GM21576 (cell line): Measurements from ENCODE around the gene CCDC171.
A peak's percentile ranks its signal among the peaks of the same experiment; 100 is the strongest.
"Not testable (repeated sequence)": the region's sequence is repeated elsewhere in the genome, so short reads cannot be mapped to it uniquely, and the experiment has no call there.

Source experiments
- ATAC-seq: cut with Tn5 transposase; IDR thresholded peaks from one replicate; pipeline ENCODE4 v1.9.1; 2021; ENCODE audit warnings: mild to moderate bottlenecking, moderate library complexity; ENCODE audit not compliant: unreplicated experiment

CCDC171 gene

DNA sequence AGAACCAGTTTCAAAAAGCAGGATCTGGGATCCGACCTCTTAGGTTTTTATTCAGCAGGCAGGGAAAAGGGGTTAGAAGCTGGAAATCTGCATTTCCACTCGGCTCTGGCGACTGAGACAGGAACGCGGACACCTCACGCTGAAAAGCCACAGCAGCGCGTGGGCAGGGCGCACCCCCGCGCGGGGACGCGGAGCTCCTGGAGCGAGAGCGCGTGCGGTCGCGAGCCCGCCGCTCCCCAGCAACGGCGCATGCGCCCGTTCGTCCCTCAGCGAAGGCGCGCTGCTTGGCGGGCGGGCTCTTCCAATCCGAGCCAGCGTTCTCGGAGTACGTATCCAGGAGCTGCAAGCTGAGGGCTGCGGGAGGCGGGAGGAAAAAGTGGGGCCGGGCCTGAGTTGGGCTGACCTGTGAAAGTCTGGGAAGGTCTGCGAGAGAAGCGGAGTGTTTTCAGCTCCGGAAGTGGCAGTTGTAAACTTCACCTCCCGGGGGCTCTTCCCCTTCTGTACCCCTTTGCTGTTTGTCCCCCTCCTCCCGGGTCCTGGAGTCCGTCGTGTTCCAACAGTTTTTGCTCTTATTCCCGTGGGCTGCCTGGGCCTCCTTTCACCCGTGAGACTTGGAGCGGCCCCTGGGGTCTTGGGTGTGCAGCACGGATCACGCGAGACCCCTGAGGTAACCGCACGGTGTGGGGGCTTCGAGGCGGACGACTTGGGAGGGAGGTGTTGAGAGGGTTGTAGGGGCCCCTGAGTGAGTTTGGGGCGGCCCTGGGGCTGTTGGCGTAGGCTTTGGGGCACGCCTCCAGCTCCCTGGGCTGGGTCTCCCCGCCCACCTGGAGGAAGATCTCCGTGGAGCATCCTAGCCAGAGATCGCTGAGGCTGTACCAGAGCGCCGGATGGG, at the start of gene CCDC171:
Gene CCDC171 (plus strand): TSS at position 408 of the 892 bp plus-strand sequence. CDS start 11,046 bp downstream, outside the sequence.
- ATAC-seq = peak; percentile 82

DNA sequence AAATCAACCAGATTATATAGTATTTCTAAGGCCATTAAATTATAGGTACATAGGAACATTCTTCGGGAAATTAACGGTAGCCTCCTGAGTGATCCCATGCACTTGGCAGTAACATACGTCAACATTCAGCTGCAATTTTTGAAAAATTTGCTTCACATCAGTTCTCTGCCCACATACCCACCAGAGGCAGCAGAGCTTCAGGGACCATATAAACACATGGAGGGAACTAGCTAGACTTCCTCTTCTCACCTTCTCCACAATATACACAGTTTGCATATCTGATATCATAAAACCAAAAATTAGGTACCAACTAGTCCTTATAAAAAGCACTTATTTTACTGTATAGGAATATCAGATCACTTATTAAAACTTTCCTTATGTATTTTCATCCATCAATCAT, 46.9 kb upstream of the CCDC171 start:
- no peak for ATAC-seq

GRCh38 chr9:15509931-15510788, 42.7 kb upstream of the CCDC171 start:
- ATAC-seq = peak; percentile 28

GRCh38 chr9:15510789-15511575, 41.9 kb upstream of the CCDC171 start, which contains the start of gene PSIP1:
Gene PSIP1, minus strand, starts transcription at chr9:15510970. Its CDS starts 782 bp downstream, at chr9:15510188.
- ATAC-seq = peak; percentile 81

- no peak for ATAC-seq
These were observed 40.6 kb upstream of the CCDC171 start for GRCh38 chr9:15512204-15512603.

GRCh38 chr9:15512889-15513288, 40.0 kb upstream of the CCDC171 start:
- ATAC-seq = no peak

DNA sequence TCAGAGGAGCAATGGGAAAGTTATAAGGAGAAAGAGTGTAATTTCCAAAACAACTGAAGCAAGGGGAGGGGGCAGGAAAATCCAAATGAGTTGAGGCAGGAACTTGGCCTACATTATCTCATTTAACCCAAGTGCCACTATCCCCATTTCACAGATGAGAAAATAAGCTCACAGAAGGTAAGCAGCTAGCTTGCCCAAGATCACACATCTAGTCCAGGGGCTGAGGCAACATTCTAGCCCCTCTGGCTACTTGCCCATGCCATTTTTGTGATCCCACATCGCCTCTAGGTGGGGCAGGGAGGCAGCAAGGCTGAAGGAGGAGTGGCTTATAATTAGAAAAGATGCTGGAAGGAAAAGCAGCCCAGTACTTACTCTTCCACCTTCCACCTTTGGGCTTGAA, 39.5 kb upstream of the CCDC171 start:
- ATAC-seq = no peak

DNA sequence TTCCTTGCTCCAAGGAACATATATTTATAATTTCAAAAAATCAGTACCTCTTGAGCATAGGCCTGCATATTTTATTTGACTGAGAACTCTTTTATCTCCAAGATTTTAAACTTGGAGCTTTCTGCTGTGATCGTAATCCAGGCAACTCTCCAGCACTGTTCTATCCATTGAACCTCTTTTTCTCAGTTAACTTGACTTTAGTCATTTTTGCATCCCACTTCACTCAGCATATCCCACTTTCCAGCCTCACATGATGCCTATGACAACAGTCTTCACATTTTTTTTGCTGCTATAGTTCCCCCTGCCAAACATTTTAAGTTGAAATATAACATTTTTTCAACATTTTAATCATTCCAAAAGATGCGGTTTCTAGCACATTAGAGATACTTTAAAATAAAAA, 33.0 kb upstream of the CCDC171 start:
- ATAC-seq = no peak

DNA sequence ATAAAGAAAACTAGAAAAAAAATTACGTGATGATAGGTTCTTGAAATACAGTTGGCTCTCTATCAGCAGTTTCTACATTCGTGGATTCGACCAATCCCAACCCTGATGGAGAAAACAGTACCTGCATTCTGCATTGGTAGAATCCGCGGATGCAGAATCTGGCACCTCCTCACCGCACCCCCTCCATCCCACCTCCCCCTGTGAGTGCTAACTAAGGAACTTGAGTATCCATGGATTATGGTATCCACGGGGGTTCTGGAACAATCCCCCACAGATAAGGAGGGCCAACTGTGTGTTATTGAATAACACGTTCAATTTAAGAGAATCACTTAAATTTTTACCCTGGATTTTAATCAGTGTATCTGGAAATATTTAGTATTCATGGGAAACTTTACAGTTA, 31.6 kb upstream of the CCDC171 start:
- ATAC-seq = no peak

DNA sequence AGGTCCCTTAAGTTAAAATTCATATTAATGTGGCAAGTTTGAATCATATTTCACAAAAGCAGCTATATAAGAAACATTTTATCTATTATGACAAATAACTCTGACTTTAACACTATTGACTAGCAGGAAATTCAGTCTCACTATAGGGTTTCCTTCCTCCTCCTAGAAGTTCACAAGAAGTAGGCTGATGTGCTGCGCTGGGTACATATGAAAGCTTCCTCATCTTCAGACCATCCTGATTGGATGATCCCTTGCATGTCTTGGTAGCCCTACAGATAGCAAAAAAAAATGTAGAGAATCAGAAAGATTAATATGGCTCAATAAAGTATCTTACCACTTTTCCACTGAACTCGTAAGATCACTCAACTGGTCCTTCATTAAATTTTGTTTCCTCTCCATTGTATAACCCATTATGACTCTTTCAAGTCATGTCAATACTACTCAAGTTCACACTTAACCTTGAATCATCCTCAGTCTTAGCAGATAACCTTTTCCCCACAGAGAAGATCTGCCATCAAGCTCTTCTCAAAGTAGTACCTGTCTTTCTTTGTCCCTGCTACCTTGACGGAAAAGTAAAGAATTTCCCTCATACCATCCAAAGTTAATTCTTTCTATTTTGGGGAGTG, 30.6 kb upstream of the CCDC171 start:
- no peak for ATAC-seq

- ATAC-seq = no peak
These were observed 27.9 kb upstream of the CCDC171 start for GRCh38 chr9:15524845-15525455.

DNA sequence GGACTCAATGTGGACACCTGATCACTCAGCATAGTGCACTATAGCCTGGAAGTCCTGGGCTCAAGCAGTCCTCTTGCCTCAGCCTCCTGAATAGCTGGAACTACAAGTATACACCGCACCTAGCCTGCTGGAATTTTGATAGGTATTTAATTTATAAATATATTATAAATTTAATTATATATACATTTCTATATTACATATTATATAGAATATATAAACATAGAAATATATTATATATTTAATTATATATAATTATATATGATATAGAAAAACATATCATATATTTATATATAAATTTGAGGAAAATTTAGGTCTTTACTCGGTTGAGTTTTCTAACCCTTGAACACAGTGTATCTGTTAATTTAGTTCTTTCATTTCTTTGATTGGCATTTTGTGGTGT, 26.9 kb upstream of the CCDC171 start:
- no peak for ATAC-seq

DNA sequence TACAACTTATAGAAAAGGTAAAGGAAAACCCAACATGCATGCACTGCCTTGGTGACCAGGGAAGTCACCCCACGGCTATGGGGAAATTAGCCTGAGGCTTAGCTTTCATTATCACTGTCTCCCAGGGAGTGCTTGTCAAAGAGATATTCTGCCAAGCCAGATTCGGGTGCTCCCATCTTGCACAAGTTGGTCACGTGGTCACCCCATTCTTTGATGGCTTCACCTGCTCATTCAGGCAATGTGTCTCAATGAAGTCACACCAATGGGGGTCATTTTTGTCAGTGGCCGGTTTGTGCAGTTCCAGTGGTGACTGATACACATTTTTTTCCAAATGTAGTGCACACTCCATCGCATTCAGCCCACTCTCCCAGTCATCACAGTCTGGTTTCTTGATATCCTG, 25.8 kb upstream of the CCDC171 start:
- ATAC-seq = not testable (repeated sequence)

DNA sequence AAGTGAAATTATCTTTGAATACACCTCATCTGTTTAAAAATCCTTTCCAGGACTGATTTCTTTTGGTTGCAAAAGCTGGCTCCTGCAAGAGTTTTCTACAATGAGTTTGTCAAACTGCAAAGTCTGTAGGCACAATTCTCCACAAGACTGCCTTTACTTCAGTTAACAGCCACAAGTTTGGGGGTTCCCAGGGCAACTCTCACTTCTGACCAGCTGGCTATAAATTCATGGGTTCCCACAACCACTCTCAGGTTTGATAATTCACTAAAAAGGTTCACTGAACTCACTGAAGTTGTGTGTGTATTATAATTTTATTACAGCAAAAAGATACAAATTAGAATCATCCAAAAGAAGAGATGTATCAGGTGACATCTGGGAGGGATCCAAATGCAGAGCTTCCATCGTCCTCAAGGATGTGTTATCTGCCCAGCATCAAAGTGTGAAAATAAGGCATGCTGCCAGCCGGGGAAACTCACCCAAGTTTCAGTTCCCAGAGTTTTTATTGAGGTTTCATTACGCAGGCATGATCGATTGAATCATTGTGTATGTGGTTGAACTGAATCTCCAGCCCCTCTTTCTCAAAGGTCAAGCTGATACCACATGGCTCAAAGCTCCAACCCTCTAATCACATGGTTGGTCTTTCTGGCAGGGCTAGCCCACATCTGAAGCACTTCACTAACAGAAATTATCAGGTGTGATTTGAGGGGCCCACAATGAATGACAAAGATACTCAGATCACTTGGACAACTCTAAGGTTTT, 23.1 kb upstream of the CCDC171 start:
- peak; percentile 82 for ATAC-seq

GRCh38 chr9:15531380-15531779, 21.5 kb upstream of the CCDC171 start:
- no peak for ATAC-seq

DNA sequence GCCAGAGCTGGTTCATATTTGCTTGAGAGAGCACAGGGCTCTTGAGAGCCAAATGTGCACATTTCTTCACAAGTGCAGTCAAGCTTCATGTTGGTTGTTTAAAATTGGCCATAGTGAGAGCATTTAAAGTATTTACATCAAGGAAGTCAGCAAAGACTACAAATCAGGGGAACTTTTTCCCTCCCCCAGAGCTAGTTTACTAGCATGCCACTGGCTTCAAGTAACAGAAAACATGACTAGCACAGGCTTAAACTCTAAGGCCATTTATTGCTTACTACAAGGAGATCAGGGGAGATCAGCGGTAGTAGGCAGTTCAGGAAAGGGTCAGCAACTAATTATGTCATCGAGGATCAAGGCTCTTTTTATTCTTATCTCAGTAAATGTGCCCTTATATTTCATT, 11.0 kb upstream of the CCDC171 start:
- ATAC-seq = no peak

GRCh38 chr9:15542624-15543023, 10.2 kb upstream of the CCDC171 start:
- ATAC-seq = no peak

DNA sequence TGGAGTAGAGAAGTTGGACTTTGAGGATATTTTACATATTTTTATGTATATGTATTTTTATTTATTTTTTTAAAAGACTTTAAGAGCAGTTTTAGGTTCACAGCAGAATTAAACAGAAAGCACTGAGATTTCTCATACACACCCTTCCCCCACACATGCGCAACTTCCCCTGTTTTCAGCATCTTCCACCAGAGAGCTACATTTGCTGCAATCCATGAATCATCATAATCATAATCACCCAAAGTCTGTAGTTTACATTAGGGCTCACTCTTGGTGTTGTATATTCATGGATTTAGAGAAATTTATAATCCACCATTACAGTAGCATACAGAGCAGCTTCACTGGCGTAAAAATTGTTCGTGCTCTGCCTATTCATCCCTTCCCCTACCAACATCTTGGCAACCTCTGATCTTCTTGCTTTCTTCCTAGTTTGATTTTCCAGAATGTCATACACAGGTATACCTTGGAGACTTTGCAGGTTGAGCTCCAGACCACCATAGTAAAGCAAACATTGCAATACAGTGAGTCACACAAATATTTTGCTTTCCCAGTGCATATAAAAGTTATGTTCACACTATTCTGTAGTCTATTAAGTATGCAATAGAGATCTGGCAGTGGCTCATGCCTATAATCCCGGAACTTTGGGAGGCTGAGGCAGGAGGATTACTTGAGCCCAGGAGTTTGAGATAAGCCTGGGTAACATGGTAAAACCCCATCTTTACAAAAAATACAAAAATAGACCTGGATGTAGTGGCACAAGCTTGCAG, 9.6 kb upstream of the CCDC171 start:
- no peak for ATAC-seq

DNA sequence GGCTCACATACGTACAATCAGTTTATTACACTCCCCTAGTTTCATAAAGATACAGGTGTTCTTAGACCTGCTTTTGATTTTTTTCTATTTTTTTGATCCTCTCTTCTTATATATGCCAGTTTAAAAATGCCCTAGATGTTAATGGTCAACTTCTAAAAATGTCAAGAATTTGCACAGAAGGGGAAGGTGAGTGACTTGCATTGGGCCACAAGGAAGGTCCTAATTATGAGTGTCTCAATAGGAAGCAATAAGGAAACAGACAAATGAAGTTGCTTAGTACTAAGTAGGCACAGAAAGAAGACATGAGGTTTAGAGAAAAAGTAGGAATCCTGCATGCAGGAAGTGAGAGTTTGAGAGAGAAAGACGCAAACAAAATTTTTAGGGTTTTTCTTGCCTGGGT, 3.2 kb upstream of the CCDC171 start:
- ATAC-seq = no peak
